KOPT-K1 (cell line): ENCODE results near the gene EXOC6B.

Experiments
- H3K27ac ChIP-seq: fragments of 200-600 bp; sonication (generic); 2 replicates; pipeline ENCODE4 v1.5.1; 2016; ENCODE audit warnings: antibody characterized with exemption, mild to moderate bottlenecking, low read depth, low read length; ENCODE audit not compliant: poor library complexity, severe bottlenecking
- H3K36me3 ChIP-seq: fragments of 200-600 bp; sonication (generic); 2 replicates; pipeline ENCODE4 v1.5.1; 2017; ENCODE audit warnings: antibody characterized with exemption, mild to moderate bottlenecking, low read length, moderate library complexity; ENCODE audit not compliant: insufficient read depth
- H3K9me3 ChIP-seq: fragments of 200-600 bp; sonication (generic); 2 replicates; pipeline ENCODE4 v1.5.1; 2017; ENCODE audit warnings: antibody characterized with exemption, low read length, mild to moderate bottlenecking; ENCODE audit not compliant: insufficient read depth, poor library complexity, severe bottlenecking

EXOC6B gene

DNA sequence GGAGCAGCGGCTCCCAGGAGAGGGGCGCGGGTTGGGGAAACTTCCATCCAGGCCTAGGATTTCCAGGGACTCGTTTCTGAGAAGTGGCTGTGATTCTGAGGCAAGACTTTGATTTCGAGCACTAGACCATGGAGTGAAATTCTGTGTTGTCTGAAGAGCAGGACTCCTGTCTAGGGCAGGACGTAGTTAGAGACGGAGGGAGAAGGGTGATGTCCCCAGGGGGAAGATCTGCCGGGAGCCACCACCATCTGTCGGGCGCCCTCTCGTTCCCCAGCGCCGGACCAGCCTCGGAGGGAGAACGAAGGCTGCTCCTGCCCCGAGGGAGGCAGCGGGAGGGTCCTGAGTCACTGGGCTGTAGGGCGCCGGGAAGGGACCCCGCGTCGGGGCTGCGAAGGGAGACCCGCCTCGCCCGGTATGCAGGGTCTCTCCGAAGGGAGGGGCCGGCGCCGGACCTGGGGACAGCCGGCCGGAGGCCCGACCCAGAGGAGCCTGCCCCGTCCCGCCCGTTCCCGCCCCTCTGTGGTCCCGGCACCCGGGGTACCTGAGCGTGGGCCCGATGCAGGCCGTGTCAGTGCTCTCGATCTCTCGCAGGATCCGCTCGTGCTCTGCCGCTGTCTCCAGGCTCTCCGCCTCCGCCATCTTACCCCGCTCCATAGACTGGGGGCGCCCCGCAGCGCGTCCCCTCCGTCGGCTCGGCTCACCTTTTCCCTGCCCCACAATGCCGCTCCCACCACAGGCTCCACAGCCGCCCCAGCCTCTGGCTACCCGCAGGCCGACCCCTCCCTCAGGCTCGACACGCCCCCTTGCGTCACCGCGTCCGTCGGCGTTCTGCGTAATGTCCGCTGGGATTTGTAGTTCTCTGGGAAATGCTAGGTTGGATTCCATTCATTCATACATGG lies at the start of gene EXOC6B:
Gene EXOC6B, minus strand, starts transcription at position 777 of the 899 bp plus-strand sequence.
- no peaks in the 10 kb centered on the region for H3K9me3 ChIP-seq
- H3K27ac ChIP-seq: peak within 1 kb of the TSS; percentile 12
- no peaks in the 10 kb centered on the region for H3K36me3 ChIP-seq

DNA sequence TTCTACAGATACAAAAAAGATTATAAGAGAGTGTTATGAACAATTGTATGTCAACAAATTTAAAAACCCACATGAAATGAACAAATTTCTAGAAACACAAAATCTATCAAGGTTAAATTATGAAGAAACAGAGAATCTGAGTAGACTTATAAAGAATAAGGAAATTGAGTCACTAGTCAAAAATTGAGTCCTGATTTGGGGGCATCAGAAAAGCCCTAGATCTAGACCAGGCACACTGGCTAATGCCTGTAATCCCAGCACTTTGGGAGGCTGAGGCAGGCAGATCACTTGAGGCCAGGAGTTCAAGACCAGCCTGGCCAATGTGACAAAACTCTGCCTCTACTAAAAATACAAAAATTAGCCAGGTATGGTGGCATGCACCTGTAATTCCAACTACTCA lies 46.0 kb upstream of the EXOC6B start:
- H3K36me3 ChIP-seq: no peaks in the 10 kb centered on the region
- no peak overlapping the region for H3K27ac ChIP-seq
- no peaks in the 10 kb centered on the region for H3K9me3 ChIP-seq

DNA sequence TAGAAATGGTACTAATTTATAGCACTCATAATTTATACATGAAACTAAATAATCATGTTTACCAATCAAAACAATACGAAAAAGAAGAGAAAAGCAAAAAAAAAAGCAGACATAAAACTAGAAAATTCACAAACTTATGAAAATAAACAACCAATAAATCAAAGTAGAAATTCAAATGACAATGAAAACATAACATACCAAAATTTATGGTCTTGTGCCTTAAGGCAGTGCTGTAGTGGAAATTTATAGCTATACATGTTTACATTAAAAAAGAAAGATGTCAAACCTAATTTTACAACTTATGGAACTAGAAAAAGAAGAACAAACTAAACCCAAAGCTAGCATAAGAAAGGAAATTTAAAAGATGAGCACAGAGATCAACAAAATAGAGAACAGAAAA lies 45.2 kb upstream of the EXOC6B start:
- no peak overlapping the region for H3K27ac ChIP-seq
- no peaks in the 10 kb centered on the region for H3K36me3 ChIP-seq
- H3K9me3 ChIP-seq: no peaks in the 10 kb centered on the region

DNA sequence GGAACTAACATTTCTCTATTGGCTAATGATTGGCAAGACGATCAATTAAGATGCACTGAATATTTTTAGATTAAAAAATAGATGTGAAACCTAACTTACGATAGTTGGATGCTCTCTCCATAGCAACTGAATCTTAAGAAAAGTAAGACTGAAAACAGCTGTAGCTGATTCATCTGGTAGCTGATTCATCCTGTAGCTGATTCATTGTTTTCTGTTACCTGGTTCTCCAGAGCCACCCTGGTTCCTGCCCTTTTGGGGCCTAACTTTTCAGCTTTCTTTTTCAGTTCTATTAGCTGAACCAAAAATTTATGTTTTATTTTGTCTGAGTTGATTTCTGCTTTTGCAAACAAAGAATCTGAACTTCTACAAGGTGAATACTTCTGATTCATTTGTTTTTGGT lies 38.7 kb upstream of the EXOC6B start:
- Histone ChIP-seq H3K27ac (no peak overlapping the region), H3K36me3 (no peaks in the 10 kb centered on the region), H3K9me3 (no peaks in the 10 kb centered on the region)

DNA sequence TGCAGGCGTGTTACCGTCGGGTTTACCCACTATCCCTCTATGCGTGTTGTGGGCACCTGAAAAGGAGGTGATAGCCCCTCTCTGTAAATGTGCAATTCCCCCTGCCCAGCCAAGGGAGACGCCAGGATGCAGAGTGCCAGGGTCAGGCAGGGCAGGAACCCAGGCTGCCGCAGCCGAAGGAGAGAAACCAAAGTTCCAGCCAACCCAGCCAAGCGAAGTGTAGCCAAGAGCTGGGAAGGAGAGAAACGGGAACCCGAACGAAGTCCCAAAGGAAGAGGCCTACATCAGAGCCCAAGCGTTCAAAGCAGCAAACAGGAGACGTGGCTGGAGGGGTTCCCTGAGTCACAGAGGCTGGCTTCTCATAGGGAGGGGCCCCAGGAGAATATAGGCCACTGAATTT lies 37.2 kb upstream of the EXOC6B start:
- H3K9me3 ChIP-seq: no peaks in the 10 kb centered on the region
- H3K36me3 ChIP-seq: no peaks in the 10 kb centered on the region
- no peak overlapping the region for H3K27ac ChIP-seq

DNA sequence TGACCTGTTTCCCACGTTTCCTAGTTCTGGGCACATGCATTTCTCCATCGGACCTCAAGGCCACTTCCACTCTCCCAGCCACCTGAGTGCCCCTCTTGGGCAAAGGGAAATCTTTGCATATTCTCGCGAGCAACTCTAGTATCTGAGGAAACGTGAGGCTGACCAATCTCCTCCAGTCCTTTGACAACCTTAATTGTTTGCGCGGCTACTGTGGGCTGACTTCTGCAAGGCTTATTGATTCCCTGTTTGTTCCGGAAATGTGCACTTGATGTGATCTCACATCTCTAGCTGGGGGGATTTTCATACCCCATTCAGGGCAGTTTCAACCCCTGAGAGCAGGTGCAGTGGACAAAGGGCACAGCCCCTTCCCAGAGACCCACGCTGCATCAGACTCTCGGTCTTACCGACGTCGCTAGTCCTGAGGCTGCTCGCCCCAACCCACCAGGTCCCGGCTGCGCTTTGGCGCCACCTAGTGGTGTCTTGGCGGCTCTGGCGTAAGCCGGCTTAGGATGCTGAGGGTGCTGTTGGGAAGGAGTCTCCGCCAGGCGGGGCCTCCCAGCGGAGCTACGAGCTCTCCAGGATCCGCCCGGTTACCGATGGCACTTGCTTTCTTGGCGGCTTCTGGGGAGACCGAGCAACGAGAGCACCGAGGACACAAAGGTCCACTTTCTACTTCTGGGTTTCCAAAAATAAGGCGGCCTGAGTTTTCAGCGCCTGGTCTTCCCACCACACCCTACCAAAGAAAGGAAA lies 36.6 kb upstream of the EXOC6B start:
- H3K36me3 ChIP-seq: no peaks in the 10 kb centered on the region

DNA sequence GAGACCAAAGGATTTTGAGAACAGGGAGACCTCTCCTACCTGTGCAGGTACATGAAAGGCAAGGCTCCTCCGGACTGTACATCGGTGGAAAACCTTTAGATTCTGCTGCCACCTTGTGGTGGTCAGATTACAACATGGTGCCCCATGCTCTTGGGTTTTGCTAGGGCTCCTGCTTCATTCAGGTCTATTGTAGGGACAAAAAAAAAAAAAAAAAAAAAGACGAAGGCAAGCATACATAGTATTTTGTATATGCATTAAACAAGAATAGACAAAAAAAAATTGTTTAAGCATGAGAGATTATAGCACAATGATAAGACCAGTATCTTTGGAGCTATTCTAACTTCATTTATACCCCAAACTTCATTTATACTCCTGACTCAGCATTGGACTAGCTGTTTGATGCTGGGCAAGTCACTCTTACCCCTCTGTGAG lies 34.0 kb upstream of the EXOC6B start:
- no peaks in the 10 kb centered on the region for H3K9me3 ChIP-seq
- no peaks in the 10 kb centered on the region for H3K36me3 ChIP-seq
- H3K27ac ChIP-seq: no peak overlapping the region

More for the DNA sequence above, 36.6 kb upstream of the EXOC6B start:
- Histone ChIP-seq H3K27ac (no peak overlapping the region), H3K9me3 (no peaks in the 10 kb centered on the region)

DNA sequence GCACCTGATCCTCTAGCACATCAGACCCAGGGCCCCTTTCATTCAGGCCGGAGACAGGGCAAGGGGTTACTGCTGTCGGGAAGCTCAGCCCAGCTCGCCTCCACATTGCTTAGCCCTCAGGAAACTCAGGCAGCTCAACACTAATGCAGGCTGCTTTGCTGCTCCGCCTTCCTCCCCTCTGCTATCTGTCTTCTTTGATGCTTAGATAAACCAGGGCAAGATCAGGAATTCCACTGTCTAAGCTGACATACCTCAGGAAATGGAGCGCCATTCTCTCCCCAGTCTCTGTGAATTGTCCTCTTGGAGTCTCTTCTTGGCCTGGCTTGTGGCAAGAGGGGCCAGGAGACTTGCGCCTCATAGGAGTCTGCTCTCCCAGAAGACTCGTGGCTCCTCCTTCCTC lies 25.5 kb upstream of the EXOC6B start:
- no peaks in the 10 kb centered on the region for H3K9me3 ChIP-seq
- H3K36me3 ChIP-seq: no peaks in the 10 kb centered on the region
- H3K27ac ChIP-seq: no peak overlapping the region

DNA sequence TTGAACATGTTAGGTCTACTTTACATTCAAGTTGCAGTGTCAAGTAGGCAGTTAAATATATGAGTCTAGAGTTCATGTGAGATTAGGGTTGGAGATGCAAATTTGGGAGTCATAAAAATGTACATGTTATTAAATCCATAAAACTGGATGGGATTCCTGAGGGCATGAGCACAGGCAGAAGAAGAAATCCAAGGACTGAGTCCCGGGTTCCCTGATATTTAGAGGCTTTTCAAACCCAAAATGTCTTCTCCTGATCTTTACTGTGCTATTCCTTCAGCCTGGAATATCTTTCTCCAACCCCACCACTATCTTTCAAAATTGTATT lies 23.3 kb upstream of the EXOC6B start:
- Histone ChIP-seq H3K9me3 (no peaks in the 10 kb centered on the region), H3K27ac (no peak overlapping the region), H3K36me3 (no peaks in the 10 kb centered on the region)

DNA sequence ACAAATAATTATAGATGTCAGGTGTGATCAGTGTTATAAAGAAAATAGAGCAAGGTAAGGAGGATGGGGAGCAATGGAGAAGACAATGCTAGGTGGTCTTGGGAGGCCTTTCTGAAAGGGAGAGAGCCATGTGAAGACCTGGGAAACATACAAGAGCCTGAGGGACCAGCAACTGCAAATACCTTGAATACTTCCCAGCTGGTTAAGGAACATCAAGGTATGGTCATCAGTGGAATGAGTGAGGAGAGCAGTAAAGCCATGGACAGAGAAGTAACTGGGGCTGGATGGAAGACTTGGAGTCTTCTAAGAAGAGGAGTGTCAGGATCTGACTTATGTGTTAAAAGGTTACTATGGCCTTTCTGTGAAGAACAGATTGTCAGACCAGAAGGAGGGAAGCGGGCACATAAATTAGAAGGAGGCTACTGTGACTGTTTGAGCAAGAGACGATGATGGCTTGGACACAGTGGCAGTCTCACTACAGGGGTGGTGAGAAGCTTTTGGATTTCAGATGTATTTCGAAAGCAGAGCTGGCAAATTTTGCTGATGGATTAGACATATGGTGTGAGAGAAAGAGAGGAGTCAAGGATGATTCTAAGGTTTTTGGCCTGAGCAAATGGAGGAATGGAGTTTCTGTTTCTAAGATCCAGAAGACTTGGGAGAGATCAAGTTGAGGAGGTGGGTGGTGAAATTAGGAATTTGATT lies 22.8 kb upstream of the EXOC6B start:
- Histone ChIP-seq H3K9me3 (no peaks in the 10 kb centered on the region), H3K27ac (no peak overlapping the region), H3K36me3 (no peaks in the 10 kb centered on the region)

DNA sequence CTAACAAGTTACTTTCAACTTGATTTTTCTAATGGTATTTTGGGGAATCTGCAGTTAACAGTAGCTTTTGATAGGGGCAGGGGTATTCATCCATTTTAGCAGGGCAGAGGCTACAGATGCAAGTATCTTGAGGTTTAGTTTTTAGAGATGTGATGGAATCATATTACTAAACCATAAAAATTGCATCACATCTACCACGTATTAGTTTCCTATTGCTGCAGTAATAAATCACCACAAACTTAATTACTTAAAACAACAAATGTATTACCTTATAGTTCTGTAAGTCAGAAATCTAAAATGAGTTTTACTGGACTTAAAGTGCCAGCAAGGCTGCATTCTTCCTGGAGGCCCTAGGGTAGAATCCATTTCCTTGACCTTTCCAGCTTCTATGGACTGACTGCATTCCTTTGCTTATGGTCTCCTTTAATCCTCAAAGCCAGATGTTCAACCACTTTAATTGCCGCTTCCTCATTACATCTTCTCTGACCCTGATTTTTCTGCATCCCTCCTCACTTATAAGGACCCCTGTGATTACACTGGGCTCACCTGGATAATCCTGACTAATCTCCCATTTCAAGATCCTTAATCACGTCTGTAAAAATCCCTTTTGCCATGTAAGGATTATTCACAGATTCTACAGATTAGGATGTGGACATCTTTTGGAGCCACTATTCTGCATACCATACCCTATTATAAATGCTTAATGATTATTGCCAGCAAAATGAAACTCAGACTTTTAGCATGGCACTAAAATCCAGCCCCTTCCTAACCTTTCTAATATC lies 21.9 kb upstream of the EXOC6B start:
- no peaks in the 10 kb centered on the region for H3K9me3 ChIP-seq
- H3K36me3 ChIP-seq: no peaks in the 10 kb centered on the region
- no peak overlapping the region for H3K27ac ChIP-seq

DNA sequence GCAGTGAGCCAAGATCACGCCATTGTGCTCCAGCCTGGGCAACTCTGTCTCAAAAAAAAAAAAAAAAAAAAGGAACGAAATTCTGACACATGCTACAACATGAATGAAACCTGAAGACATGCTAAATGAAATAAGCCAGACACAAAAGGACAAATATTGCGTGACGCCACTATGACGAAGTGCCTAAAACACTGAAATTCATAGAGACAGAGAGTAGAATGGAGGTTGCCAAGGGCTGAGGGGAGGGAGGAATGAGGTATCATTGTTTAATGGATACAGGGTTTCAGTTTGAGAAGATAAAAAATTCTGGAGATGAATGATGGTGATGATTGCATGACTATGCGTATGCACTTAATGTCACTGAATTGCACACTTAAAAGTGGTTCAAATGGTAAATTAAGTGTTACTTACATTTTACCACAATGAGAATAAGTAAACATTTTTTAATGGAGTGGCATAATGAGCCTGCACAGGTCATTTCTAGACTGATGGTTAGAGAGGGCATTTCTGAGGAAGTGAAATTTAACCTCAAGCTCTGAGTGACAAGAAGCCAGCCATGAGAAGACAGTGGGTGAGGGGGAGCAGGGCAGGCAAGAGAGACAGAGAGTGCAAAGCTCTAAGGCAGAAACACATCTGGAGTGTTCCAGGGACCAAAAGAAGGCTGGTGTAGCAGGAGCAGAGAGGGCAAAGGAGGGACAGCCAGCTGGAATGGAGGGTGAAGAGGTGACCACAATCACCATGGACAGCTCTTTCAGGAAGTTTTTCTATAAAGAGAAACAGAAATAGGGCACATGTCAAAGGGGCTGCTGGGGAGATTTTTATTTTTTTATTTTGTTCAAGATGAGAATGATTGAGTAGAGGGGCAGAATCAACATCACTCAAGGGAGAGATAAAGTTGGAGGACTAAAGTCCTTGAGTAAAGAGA lies 20.6 kb upstream of the EXOC6B start:
- no peak overlapping the region for H3K27ac ChIP-seq
- H3K9me3 ChIP-seq: no peaks in the 10 kb centered on the region
- no peaks in the 10 kb centered on the region for H3K36me3 ChIP-seq

DNA sequence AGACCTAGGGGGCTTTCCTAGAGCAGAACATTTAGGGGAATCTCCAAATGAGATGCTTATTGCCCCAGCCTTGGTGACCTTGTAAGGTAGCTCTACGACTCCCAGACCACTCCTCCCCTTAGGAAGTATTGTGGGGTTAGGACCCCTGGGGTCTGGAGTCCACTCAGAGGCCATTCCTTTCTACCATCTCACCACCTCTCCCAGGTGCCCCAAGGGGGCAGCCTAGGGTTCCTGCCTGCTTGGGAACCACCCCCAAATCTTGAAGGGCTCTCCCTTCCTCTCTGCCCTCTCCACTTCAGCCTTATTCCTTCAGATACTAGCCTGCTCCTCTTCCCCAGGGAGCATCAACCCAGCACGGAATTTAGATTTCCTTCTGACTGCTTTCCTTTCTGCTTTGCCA lies 17.5 kb upstream of the EXOC6B start:
- H3K36me3 ChIP-seq: no peaks in the 10 kb centered on the region
- H3K27ac ChIP-seq: no peak overlapping the region
- H3K9me3 ChIP-seq: no peaks in the 10 kb centered on the region
